GM19463 (cell line): ENCODE data around the gene FUT7.
"Not testable (repeated sequence)": the region's sequence is repeated elsewhere in the genome, so short reads cannot be mapped to it uniquely, and the experiment has no call there.

Experiments
- ATAC-seq: cut with Tn5 transposase; IDR thresholded peaks from one replicate; pipeline ENCODE4 v1.9.1; 2021; ENCODE audit warnings: mild to moderate bottlenecking, moderate library complexity; ENCODE audit not compliant: unreplicated experiment

FUT7 gene

GRCh38 chr9:137006116-137007003 lies 25.5 kb downstream of the FUT7 start:
- no peak for ATAC-seq

DNA sequence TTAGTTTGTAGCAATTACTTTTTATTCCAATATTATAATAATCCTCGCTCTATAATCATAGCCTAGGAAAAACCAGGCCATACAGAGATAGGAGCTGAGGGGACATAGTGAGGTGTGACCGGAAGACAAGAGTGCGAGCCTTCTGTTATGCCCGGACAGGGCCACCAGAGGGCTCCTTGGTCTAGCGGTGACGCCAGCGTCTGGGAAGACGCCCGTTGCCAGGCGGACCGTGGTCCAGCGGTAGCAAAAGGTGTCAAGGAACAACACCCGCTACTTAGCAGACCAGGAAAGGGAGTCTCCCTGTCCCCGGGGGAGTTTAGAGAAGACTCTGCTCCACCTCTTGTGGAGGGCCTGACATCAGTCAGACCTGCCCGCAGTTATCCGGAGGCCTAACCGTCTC lies 27.6 kb downstream of the FUT7 start:
- ATAC-seq, result not testable (repeated sequence)

- ATAC-seq, result no peak
These were observed 29.2 kb downstream of the FUT7 start for GRCh38 chr9:137002646-137003041.

DNA sequence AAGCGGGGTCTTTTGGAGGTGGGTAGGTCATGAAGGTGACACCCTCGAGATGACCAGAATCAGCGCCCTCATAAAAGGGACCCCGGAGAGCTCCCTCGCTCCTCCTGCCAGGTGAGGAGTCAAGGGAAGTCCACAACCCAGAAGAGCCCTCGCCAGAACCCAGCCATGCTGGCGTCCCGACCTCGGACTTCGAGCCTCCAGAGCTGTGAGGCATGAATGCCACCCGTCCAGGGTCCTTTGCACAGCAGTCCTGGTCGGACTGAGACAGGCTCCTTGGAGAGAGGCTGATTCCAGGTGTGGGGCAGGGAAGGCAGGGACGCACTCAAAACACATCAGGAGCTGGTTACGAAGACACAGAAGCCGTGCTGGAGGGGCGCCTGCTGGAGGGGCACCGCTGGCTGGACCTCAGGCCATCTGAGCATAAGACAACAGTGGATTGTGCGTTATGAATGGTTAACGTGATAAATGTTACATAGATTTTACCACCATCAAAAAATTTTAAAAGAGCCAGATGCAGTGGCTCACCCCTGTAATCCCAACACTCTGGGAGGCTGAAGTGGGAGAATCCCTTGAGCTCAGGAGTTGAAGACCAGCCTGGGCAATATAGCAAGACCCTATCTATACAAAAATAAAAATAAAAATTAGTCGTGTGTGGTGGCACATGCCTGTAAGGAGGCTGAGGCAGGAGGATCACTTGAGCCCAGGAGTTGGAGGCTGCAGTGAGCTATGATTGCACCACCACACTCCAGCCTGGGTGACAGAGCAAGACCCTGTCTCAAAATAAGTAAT lies 29.8 kb downstream of the FUT7 start:
- ATAC-seq, result no peak

GRCh38 chr9:137000177-137000930 lies 31.5 kb downstream of the FUT7 start:
- ATAC-seq, result peak; percentile 68

- ATAC-seq, result no peak
These were observed 34.1 kb downstream of the FUT7 start for GRCh38 chr9:136997830-136998234.

DNA sequence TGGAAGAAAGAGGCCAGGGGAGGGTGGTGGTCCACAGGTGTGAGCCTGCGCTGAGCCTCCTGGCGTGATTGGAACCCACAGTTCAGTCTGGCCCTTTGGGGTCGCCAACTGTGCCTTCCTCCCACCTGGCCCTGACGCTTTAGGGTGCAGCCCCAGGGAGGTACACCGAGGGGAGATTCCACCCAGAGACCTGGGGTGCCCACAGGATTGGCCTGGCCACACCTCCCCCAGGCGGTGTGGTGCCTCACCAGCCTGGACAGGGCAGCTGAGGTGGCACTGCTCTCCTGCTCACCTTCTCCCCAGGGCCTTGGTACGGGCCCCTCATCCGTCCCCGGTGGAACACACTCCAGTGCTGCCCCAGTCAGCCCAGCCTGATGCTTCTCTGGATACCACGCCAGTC lies 34.5 kb downstream of the FUT7 start:
- no peak for ATAC-seq

DNA sequence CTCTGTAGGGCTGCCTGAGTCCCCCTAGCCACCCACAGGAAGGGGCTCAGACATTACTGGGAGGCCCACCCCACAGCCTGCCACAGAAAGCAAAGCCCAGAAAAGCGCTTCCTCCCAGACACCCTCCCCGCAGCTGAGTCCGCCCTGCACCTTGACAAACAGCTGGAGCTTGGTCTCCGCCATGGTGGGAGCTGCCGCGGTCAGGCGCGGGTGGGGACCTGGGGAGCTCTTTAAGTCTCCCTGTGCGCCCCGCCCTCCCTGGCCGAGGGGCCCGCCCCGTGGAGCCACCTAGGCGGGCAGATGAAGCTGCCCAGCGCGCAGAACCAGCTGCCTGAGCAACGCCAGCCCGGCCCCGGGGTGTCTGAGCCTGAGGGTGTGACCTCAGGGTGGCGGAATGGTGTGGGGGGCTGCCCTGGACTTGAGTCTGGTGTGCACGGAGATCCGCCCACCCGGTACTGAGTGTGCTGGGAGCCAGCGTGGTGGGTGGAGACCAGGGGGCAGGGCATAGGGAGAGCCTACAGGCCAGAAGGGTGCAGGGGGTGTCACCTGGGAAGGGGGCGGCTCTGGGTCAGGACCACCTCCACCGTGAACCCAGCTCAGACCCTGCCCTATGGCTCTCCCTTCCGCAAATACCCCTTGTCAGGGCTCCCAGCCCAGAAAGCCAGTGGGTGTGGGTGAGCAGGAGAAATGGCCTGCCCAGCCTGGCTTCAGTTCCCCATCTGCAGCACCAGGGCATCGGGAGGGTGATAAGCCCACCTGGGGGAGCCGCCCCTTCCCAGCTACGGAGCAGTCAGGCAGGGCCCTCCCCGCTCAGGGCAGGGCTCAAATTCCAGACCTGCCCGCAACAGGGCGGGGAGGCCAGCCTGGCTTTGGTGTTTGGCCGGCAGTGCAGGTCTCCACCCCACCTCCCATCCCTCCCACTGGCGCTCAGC lies 35.3 kb downstream of the FUT7 start, which contains the start of gene CLIC3:
TSS of gene CLIC3 (minus strand) at position 208 of the 932 bp plus-strand sequence. CDS start at position 183, 25 bp downstream.
- no peak for ATAC-seq

DNA sequence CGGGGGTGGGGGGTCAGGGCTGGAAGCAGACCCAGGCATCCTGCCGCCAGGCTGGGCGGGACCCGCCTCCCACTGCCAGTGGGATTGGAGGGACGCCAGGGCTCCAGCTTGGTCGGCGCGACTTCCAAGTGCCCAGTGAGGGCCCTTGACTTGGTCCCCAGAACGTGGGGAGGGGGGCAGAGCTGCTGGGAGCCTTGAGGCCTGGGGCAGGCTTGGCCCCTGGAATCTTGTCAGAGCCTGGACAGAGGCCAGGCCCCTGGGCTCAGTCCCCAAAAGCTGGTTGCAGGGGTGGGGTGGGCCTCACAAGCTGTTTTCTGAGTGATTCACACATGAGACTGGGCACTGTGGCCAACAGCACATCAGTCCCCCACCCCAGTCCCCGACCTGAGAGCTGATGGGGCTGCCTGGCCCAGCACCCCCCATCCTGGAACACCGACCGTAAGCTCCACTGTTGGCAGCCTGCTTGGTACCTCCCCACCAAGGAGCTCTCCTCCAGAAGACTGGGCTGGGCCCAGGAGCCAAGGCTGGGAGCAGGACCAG lies 36.0 kb downstream of the FUT7 start:
- ATAC-seq, result no peak

DNA sequence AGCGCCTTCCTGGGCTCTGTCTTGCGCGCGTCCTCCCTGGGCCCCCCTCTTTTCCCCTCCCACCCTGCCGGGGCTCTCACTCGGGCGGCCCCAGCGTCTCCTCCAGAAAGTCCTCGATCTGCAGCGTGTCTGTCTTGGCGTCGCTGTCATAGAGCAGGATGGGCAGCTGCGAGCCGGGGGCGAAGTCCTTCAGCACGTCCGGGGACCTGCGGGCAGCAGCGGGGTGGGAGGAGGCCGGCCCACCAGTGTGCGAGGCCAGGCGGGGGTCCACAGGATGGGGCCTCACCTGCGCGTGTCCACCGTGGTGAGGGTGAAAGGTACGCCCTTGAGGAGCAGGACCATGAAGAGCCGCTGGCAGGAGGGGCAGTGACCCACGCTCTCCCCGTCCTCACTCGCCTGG lies 36.5 kb downstream of the FUT7 start:
- no peak for ATAC-seq

GRCh38 chr9:136994888-136995230 lies 37.0 kb downstream of the FUT7 start:
- no peak for ATAC-seq

- no peak for ATAC-seq
These were observed 37.6 kb downstream of the FUT7 start for GRCh38 chr9:136994180-136994887.

DNA sequence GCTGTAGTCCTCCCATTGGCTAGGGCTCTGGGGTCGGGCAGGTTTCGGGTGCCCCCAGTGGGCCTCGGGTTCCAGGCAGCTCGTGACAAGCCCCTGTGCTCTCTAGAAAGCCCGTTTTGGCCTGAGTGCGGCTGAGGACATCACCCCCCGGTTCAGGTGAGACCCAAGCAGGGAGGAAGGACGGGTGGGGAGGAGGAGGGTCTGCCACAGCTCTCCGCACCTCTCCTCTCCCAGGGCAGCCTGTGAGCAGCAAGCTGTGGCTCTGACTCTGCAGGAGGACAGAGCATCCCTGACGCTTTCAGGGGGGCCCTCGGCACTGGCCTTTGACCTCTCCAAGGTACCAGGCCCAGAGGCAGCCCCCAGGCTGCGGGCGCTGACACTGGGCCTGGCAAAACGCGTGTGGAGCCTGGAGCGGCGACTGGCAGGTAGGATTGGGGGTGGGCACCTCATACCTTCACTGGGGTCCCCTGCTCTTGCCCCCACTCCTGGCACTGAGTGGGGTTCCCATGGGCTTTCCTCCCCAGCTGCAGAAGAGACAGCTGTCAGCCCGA lies 39.0 kb downstream of the FUT7 start:
- ATAC-seq, result no peak

- ATAC-seq, result peak; percentile 82
These were observed 39.7 kb downstream of the FUT7 start, which contains the start of gene PAXX for GRCh38 chr9:136991993-136992818. Gene PAXX (plus strand): TSS chr9:136992422. CDS start chr9:136992444, 22 bp downstream.

- no peak for ATAC-seq
These were observed 41.5 kb downstream of the FUT7 start for GRCh38 chr9:136990242-136990911.

- ATAC-seq, result no peak
These were observed 43.0 kb downstream of the FUT7 start for GRCh38 chr9:136988872-136989271.

DNA sequence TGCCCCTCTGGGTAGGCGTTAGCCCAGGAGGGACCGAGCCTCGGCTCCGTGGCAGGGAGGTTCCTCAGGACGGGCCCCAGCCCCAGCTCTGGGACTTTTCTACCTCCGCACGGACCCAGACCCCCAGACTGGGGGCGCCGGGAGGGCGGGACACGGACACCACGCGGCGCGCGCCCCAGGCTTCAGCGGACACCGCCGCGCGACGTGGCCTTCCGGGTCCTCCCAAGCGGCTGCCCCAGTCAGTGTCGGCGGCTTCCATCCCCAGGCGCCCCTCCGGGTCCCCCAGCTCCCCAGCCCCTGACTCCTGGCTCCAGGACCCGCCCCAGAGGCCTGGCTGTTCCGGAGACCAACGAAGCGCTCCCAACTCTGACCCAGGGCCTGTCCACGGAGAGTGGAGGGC lies 46.0 kb downstream of the FUT7 start:
- no peak for ATAC-seq
